Gastroesophageal sphincter (tissue), 3 donors: ENCODE measurements around the gene RAP1GAP2.

Experiments used
- POLR2A ChIP-seq, 2 donors: fragments of 450-650 bp; IDR thresholded peaks; one replicate each; pipeline ENCODE4 v1.6.1; 2017; ENCODE audit warnings: antibody characterized with exemption in 2 of 2, mild to moderate bottlenecking in 2 of 2, moderate library complexity in 1 of 2
- TF ChIP-seq, protein P1 (sequence below), 4 experiments: fragments of 200-600 bp in 2 of 4; fragments of 450-650 bp in 2 of 4; sonication (generic) in 1 of 4; IDR thresholded peaks; one replicate each; pipeline ENCODE4 v1.5.1; 2017 to 2019; ENCODE audit warnings: antibody characterized with exemption in 4 of 4, mild to moderate bottlenecking in 2 of 4, moderate library complexity in 2 of 4

- TF ChIP-seq, protein P1, sequence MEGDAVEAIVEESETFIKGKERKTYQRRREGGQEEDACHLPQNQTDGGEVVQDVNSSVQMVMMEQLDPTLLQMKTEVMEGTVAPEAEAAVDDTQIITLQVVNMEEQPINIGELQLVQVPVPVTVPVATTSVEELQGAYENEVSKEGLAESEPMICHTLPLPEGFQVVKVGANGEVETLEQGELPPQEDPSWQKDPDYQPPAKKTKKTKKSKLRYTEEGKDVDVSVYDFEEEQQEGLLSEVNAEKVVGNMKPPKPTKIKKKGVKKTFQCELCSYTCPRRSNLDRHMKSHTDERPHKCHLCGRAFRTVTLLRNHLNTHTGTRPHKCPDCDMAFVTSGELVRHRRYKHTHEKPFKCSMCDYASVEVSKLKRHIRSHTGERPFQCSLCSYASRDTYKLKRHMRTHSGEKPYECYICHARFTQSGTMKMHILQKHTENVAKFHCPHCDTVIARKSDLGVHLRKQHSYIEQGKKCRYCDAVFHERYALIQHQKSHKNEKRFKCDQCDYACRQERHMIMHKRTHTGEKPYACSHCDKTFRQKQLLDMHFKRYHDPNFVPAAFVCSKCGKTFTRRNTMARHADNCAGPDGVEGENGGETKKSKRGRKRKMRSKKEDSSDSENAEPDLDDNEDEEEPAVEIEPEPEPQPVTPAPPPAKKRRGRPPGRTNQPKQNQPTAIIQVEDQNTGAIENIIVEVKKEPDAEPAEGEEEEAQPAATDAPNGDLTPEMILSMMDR (IDR thresholded peaks at IDR 0.05) = no peak
- TF ChIP-seq POLR2A (IDR thresholded peaks at IDR 0.05) = no peak
Observed at GRCh38 chr17:2911755-2912111, 115.5 kb downstream of the RAP1GAP2 start.
